H1 (cell line): Measurements from ENCODE around the gene EXOC1. TPM values are rescaled to one million over a fixed set of nuclear protein-coding genes. Genes with fewer than 3 reads are reported as not detected.
"Not testable (repeated sequence)": the region's sequence is repeated elsewhere in the genome, so short reads cannot be mapped to it uniquely, and the experiment has no call there.

Experiments
- CTCF ChIA-PET: fragments of 300-600 bp; sonication (Branson Sonifier 250); formaldehyde crosslinking; loops from one replicate; lab custom pipeline; 2021; ENCODE audit not compliant: partially characterized antibody; lab: Charles Lee
- POLR2A ChIA-PET: fragments of 300-600 bp; sonication (Branson Sonifier 250); formaldehyde crosslinking; loops from one replicate; lab custom pipeline; 2021; ENCODE audit warnings: inconsistent platforms; ENCODE audit not compliant: partially characterized antibody; lab: Charles Lee
- DNase-seq, 2 experiments: peaks; one replicate each; pipeline versions ENCODE4 v3.0.0 to v3.0.0-alpha.2; 2010 to 2022; ENCODE audit warnings: low spot score in 2 of 2, low read depth in 1 of 2, mixed read lengths in 1 of 2
- FAIRE-seq: peaks from 2 replicates; lab custom pipeline; 2011; peaks lifted over from hg19 to GRCh38; lab: Jason Lieb, UNC
- H2AFZ ChIP-seq: 2 replicates; pipeline ENCODE4 v1.8.1; 2012; ENCODE audit warnings: low read length, inconsistent platforms
- H2AK5ac ChIP-seq: 2 replicates; pipeline ENCODE4 v1.6.1; 2013; ENCODE audit warnings: low read depth, low read length
- H2BK120ac ChIP-seq: replicated peaks from 2 replicates; pipeline ENCODE3; 2013; ENCODE audit warnings: low read depth, low read length, inconsistent platforms
- H2BK12ac ChIP-seq: 2 replicates; pipeline ENCODE4 v1.6.1; 2013; ENCODE audit warnings: low read depth, low read length
- H2BK15ac ChIP-seq: 2 replicates; pipeline ENCODE4 v1.6.1; 2013; ENCODE audit warnings: low read length
- H2BK20ac ChIP-seq: 2 replicates; pipeline ENCODE4 v1.6.1; 2013; ENCODE audit warnings: low read length
- H2BK5ac ChIP-seq: 2 replicates; pipeline ENCODE4 v1.6.1; 2013; ENCODE audit warnings: low read depth, low read length
- H3K14ac ChIP-seq: 2 replicates; pipeline ENCODE4 v1.6.1; 2013; ENCODE audit warnings: inconsistent platforms; ENCODE audit not compliant: insufficient read length
- H3K18ac ChIP-seq: 2 replicates; pipeline ENCODE4 v1.6.1; 2013; ENCODE audit warnings: low read length; ENCODE audit errors: extremely low read depth
- H3K23ac ChIP-seq: 2 replicates; pipeline ENCODE4 v1.6.1; 2013; ENCODE audit warnings: inconsistent platforms; ENCODE audit not compliant: insufficient read length
- H3K23me2 ChIP-seq: 2 replicates; pipeline ENCODE4 v1.6.1; 2013; ENCODE audit warnings: low read depth, low read length
- H3K27ac ChIP-seq: 2 replicates; pipeline ENCODE4 v1.6.1; 2011; ENCODE audit warnings: low read depth, low read length, inconsistent platforms
- H3K27me3 ChIP-seq, 4 experiments: replicated peaks in 1 of 4; 1 replicate in 1 of 4; 2 replicates in 3 of 4; pipeline versions ENCODE4 v1.6.1 to v1.8.1; 2011 to 2013; ENCODE audit warnings: low read length in 3 of 4, mild to moderate bottlenecking in 3 of 4, inconsistent platforms in 2 of 4, mixed read lengths in 2 of 4, moderate library complexity in 1 of 4; ENCODE audit not compliant: control insufficient read depth in 3 of 4, insufficient read depth in 3 of 4; ENCODE audit errors: extremely low read depth in 1 of 4
- H3K36me3 ChIP-seq, 4 experiments: 2 replicates each; pipeline versions ENCODE4 v1.6.1 to v1.8.1; 2011 to 2013; ENCODE audit warnings: mild to moderate bottlenecking in 4 of 4, low read length in 3 of 4, moderate library complexity in 2 of 4, control low read depth in 1 of 4, inconsistent platforms in 1 of 4; ENCODE audit not compliant: insufficient read depth in 4 of 4, control insufficient read depth in 2 of 4
- H3K4ac ChIP-seq: replicated peaks from 2 replicates; pipeline ENCODE3; 2013; ENCODE audit warnings: low read length, low read depth, mixed read lengths, inconsistent platforms; ENCODE audit not compliant: insufficient read length
- H3K4me1 ChIP-seq, 4 experiments: replicated peaks in 1 of 4; 1 replicate in 1 of 4; 2 replicates in 3 of 4; pipeline versions ENCODE4 v1.6.1 to v1.8.1; 2011 to 2013; ENCODE audit warnings: low read length in 3 of 4, inconsistent platforms in 2 of 4, mixed read lengths in 1 of 4; ENCODE audit not compliant: insufficient read depth in 4 of 4, control insufficient read depth in 3 of 4
- H3K4me2 ChIP-seq, 2 experiments: 2 replicates each; pipeline versions ENCODE4 v1.6.1 to v1.8.1; 2011 to 2013; ENCODE audit warnings: low read depth in 2 of 2, low read length in 2 of 2, control low read depth in 1 of 2, inconsistent platforms in 1 of 2, mild to moderate bottlenecking in 1 of 2; ENCODE audit not compliant: insufficient read depth in 1 of 2
- H3K4me3 ChIP-seq, 4 experiments: fragments of 200-600, 300-600 bp in 1 of 4; sonication (generic), shearing (Covaris generic), sonication (Bioruptor Twin) in 1 of 4; 2 replicates each; pipeline versions ENCODE4 v1.5.1 to v1.8.1; 2011 to 2016; ENCODE audit warnings: low read length in 4 of 4, low read depth in 3 of 4, control low read depth in 2 of 4, inconsistent platforms in 2 of 4, mild to moderate bottlenecking in 2 of 4, mixed read lengths in 1 of 4, moderate library complexity in 1 of 4; ENCODE audit not compliant: insufficient read depth in 2 of 4; ENCODE audit errors: extremely low read depth in 1 of 4
- H3K56ac ChIP-seq: replicated peaks from 2 replicates; pipeline ENCODE3; 2013; ENCODE audit warnings: low read depth, mild to moderate bottlenecking, mixed read lengths, low read length, inconsistent platforms; ENCODE audit not compliant: insufficient read length
- H3K79me1 ChIP-seq: 2 replicates; pipeline ENCODE4 v1.6.1; 2013; ENCODE audit warnings: low read depth, low read length, control low read depth
- H3K79me2 ChIP-seq, 2 experiments: 2 replicates each; pipeline versions ENCODE4 v1.6.1 to v1.8.1; 2012 to 2013; ENCODE audit warnings: low read length in 2 of 2, mild to moderate bottlenecking in 2 of 2, inconsistent platforms in 1 of 2; ENCODE audit not compliant: insufficient read depth in 2 of 2, control insufficient read depth in 1 of 2
- H3K9ac ChIP-seq, 4 experiments: replicated peaks in 1 of 4; 1 replicate in 1 of 4; 2 replicates in 3 of 4; pipeline versions ENCODE4 v1.6.1 to v1.8.1; 2011 to 2013; ENCODE audit warnings: low read depth in 3 of 4, low read length in 3 of 4, control low read depth in 2 of 4, mild to moderate bottlenecking in 2 of 4, moderate library complexity in 2 of 4, inconsistent platforms in 1 of 4; ENCODE audit errors: extremely low read depth in 1 of 4
- H3K9me3 ChIP-seq, 2 experiments: 2 replicates each; pipeline versions ENCODE4 v1.6.1 to v1.8.1; 2012 to 2013; ENCODE audit warnings: mild to moderate bottlenecking in 2 of 2, moderate library complexity in 2 of 2, control low read depth in 1 of 2, inconsistent platforms in 1 of 2, low read depth in 1 of 2, low read length in 1 of 2, mixed read lengths in 1 of 2; ENCODE audit not compliant: insufficient read depth in 2 of 2
- H4K20me1 ChIP-seq, 2 experiments: replicated peaks in 1 of 2; 2 replicates each; pipeline versions ENCODE3 to v1.8.1; 2011 to 2013; ENCODE audit warnings: inconsistent platforms in 2 of 2, low read length in 2 of 2, mild to moderate bottlenecking in 1 of 2; ENCODE audit not compliant: insufficient read depth in 2 of 2, control insufficient read depth in 1 of 2
- H4K5ac ChIP-seq: 2 replicates; pipeline ENCODE4 v1.6.1; 2013; ENCODE audit warnings: low read length, low read depth, mixed read lengths, inconsistent platforms; ENCODE audit not compliant: insufficient read length
- H4K8ac ChIP-seq: 2 replicates; pipeline ENCODE4 v1.8.0; 2013; ENCODE audit warnings: mild to moderate bottlenecking, moderate library complexity, low read length, inconsistent platforms; ENCODE audit not compliant: insufficient read depth; ENCODE audit errors: extremely low read depth
- H4K91ac ChIP-seq: replicated peaks from 2 replicates; pipeline ENCODE3; 2013; ENCODE audit warnings: low read length, mixed read lengths, inconsistent platforms; ENCODE audit not compliant: insufficient read length
- EP300 ChIP-seq, 2 experiments: IDR thresholded peaks; 1 replicate in 1 of 2; 2 replicates in 1 of 2; pipeline ENCODE4 v1.6.1; 2011 to 2012; ENCODE audit warnings: low read depth in 2 of 2, low read length in 2 of 2, mild to moderate bottlenecking in 2 of 2, borderline replicate concordance in 1 of 2, inconsistent platforms in 1 of 2, moderate library complexity in 1 of 2
- WGBS, 2 experiments: shearing (Covaris generic) in 1 of 2; methylation state at CpG; one replicate each; pipeline versions ENCODE4 v1.1.6 to v1.1.7; 2013 to 2015; ENCODE audit warnings: low lambda C conversion rate in 2 of 2, mixed read lengths in 2 of 2, inconsistent platforms in 1 of 2, low coverage in 1 of 2, missing lambda C conversion rate in 1 of 2; ENCODE audit not compliant: insufficient replicate concordance in 2 of 2, insufficient coverage in 1 of 2, insufficient read length in 1 of 2; ENCODE audit errors: extremely low coverage in 1 of 2, missing lambda C conversion rate in 1 of 2; 5-methylcytosine and 5-hydroxymethylcytosine counted together
- polyA plus RNA-seq, 7 experiments: library from polyadenylated mRNA; depleted of rRNA in 3 of 7; stranded (reverse) in 5 of 7; unstranded in 2 of 7; fragments of >200 nt in 5 of 7; fragments of 200-250 nt in 2 of 7; gene quantifications; 1 replicate in 5 of 7; 2 replicates in 1 of 7; 4 replicates in 1 of 7; pipeline versions ENCODE4 v1.2.1 to v1.2.3, GENCODE V29; 2011 to 2013; ENCODE audit warnings: missing spikeins in 2 of 7, mixed read lengths in 2 of 7
- total RNA-seq: library from RNA; stranded (reverse); fragmentation: NEBNext Ultra II Directional; extraction: Animal tissue kit (Norgen Biotek cat#: 25700); gene quantifications from 2 replicates; pipeline ENCODE4 v1.2.1, GENCODE V29; 2021

The EXOC1 gene
- total and polyA plus RNA-seq, 2 of the 8 experiments (the other 6 are each of a cell fraction or from before 2014, with no cell fraction given): 5.9 to 19.6 TPM

DNA sequence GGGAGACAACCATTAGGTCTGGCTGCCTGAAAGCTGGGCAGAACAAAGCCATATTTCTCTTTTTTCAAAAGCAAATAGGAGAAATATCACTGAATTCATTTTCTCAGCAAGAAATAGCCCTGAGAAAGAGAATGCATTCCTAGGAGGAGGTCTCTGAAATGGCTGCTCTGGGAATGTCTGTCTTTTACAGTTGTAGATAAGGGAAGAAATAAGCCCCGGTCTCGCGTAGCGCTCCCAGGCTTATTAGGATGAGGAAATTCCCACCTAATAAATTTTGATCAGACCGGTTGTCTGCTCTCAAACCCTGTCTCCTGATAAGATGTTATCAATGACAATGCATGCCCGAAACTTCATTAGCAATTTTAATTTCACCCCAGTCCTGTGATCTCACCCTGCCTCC is 82.5 kb downstream of the EXOC1 start:
- H2BK12ac ChIP-seq, H3K4me3 ChIP-seq, H3K27ac ChIP-seq, FAIRE-seq, H3K36me3 ChIP-seq, H3K79me2 ChIP-seq, H3K4ac ChIP-seq, H3K56ac ChIP-seq, H3K23me2 ChIP-seq, H3K14ac ChIP-seq, H3K4me2 ChIP-seq, H2AK5ac ChIP-seq, H2AFZ ChIP-seq, H2BK5ac ChIP-seq, CTCF ChIA-PET, H3K23ac ChIP-seq, H3K4me1 ChIP-seq, H2BK120ac ChIP-seq, H3K27me3 ChIP-seq, H4K8ac ChIP-seq, H3K9me3 ChIP-seq, H2BK20ac ChIP-seq, H4K20me1 ChIP-seq, DNase-seq, H3K79me1 ChIP-seq, H3K9ac ChIP-seq, POLR2A ChIA-PET, H2BK15ac ChIP-seq, H4K5ac ChIP-seq, H4K91ac ChIP-seq, H3K18ac ChIP-seq: not testable (repeated sequence)
- 86% methylated on average over 6 of the region's 6 CpGs; no CpG with 5 or more reads in 1 of the 2 experiments for WGBS, 2 experiments
- TF ChIP-seq EP300 (IDR thresholded peaks at IDR 0.05; ENCODE audit: borderline replicate concordance in 1 of 2, low read depth in 2 of 2, low read length in 2 of 2): peak in 1 of 2 experiments; percentile 54; a peak in 1 of 3 replicates
